PC-3 (cell line): ENCODE results near the gene OVOL2. TPM values are rescaled to one million over a fixed set of nuclear protein-coding genes. Genes with fewer than 3 reads are reported as not detected.
A peak's percentile ranks its signal among the peaks of the same experiment; 100 is the strongest.

Source experiments
- ATAC-seq: fragments of 200-7000 bp; cut with Tn5 transposase; 2 replicates; pipeline ENCODE4 v1.9.1; 2020; ENCODE audit warnings: mild to moderate bottlenecking, moderate library complexity
- BruUV-seq: library from RNA; stranded (reverse); fragments of 400-500 nt; replicated peaks from 2 replicates; lab custom pipeline; 2021; lab: Mats Ljungman, UMichigan
- CTCF ChIA-PET: fragments of 300-600 bp; sonication (Branson Sonifier 250); formaldehyde crosslinking; loops from one replicate; lab custom pipeline; 2022; ENCODE audit warnings: antibody characterized with exemption; lab: Charles Lee
- POLR2A ChIA-PET: fragments of 300-600 bp; sonication (Branson Sonifier 250); formaldehyde crosslinking; loops from one replicate; lab custom pipeline; 2022; ENCODE audit warnings: antibody characterized with exemption; ENCODE audit not compliant: unreplicated experiment; lab: Charles Lee
- DNase-seq: peaks from one replicate; pipeline ENCODE4 v3.0.0-alpha.2; 2015
- H2AFZ ChIP-seq: fragments of 300-600 bp; sonication (generic); 2 replicates; pipeline ENCODE4 v1.6.0; 2016; ENCODE audit warnings: antibody characterized with exemption, low read length
- H3F3A ChIP-seq: fragments of 300-600 bp; sonication (generic); one replicate; pipeline ENCODE4 v1.6.0; 2017; ENCODE audit warnings: antibody characterized with exemption, low read length, control low read depth, mild to moderate bottlenecking; ENCODE audit not compliant: unreplicated experiment
- H3K27ac ChIP-seq: fragments of 300-600 bp; sonication (generic); 2 replicates; pipeline ENCODE4 v1.5.1; 2016; ENCODE audit warnings: mild to moderate bottlenecking, low read length
- H3K27me3 ChIP-seq: fragments of 300-600 bp; sonication (generic); 2 replicates; pipeline ENCODE4 v1.6.1; 2016; ENCODE audit warnings: low read length, mixed read lengths
- H3K36me3 ChIP-seq: fragments of 300-600 bp; sonication (generic); 2 replicates; pipeline ENCODE4 v1.6.1; 2016; ENCODE audit warnings: low read depth, mixed run types, low read length, mixed read lengths
- H3K4me1 ChIP-seq: fragments of 300-600 bp; sonication (generic); 2 replicates; pipeline ENCODE4 v1.5.1; 2016; ENCODE audit warnings: low read length; ENCODE audit not compliant: insufficient read depth
- H3K4me2 ChIP-seq: fragments of 300-600 bp; sonication (generic); 2 replicates; pipeline ENCODE4 v1.6.0; 2016; ENCODE audit warnings: low read length
- H3K4me3 ChIP-seq: fragments of 300-600 bp; sonication (generic); 2 replicates; pipeline ENCODE4 v1.5.1; 2016; ENCODE audit warnings: mild to moderate bottlenecking, low read length, mixed read lengths
- H3K79me2 ChIP-seq: fragments of 300-600 bp; sonication (generic); 2 replicates; pipeline ENCODE4 v1.6.1; 2017; ENCODE audit warnings: low read length, mixed read lengths
- H3K9ac ChIP-seq: fragments of 300-600 bp; sonication (generic); 2 replicates; pipeline ENCODE4 v1.6.0; 2016; ENCODE audit warnings: mild to moderate bottlenecking, low read length
- H3K9me2 ChIP-seq: fragments of 300-600 bp; sonication (generic); replicated peaks from 2 replicates; pipeline ENCODE4 v1.6.1; 2016; ENCODE audit warnings: mixed run types, low read length, mixed read lengths
- H3K9me3 ChIP-seq: fragments of 300-600 bp; sonication (generic); 2 replicates; pipeline ENCODE4 v1.6.1; 2016; ENCODE audit warnings: low read length, mixed read lengths
- H4K20me1 ChIP-seq: fragments of 300-600 bp; sonication (generic); 2 replicates; pipeline ENCODE4 v1.6.1; 2016; ENCODE audit warnings: low read length, mixed read lengths
- CTCF ChIP-seq: fragments of 300-600 bp; sonication (generic); conservative IDR thresholded peaks from 2 replicates; pipeline ENCODE4 v1.5.1; 2017; ENCODE audit warnings: antibody characterized with exemption, low read depth, mild to moderate bottlenecking, low read length
- EZH2 ChIP-seq: fragments of 300-600 bp; sonication (generic); IDR thresholded peaks from one replicate; pipeline ENCODE4 v1.6.1; 2017; ENCODE audit warnings: antibody characterized with exemption, mild to moderate bottlenecking, low read length; ENCODE audit not compliant: unreplicated experiment
- EZH2phosphoT487 ChIP-seq: fragments of 300-600 bp; sonication (generic); IDR thresholded peaks from 2 replicates; pipeline ENCODE4 v1.6.1; 2018; ENCODE audit warnings: mild to moderate bottlenecking, antibody characterized with exemption, low read length, borderline replicate concordance
- intact Hi-C: fragments of 100-400 bp; cut with micrococcal nuclease; formaldehyde crosslinking; loops from 2 replicates; pipeline ENCODE4 v1.9.0; 2023
- total RNA-seq: library from RNA; depleted of rRNA; stranded (reverse); fragments of >200 nt; gene quantifications from 2 replicates; pipeline ENCODE4 v1.2.3, GENCODE V29; 2014

The OVOL2 gene
- total RNA-seq, 1 experiment from 2014 or later = 23.1 TPM

- Histone ChIP-seq H3K27ac (no peak overlapping the region), H3K9me3 (no peaks in the 10 kb centered on the region), H2AFZ (no peak overlapping the region), H4K20me1 (no peaks in the 10 kb centered on the region), H3K4me1 (peaks cover 13% of the 10 kb centered on the region), H3F3A (no peaks in the 10 kb centered on the region), H3K27me3 (no peaks in the 10 kb centered on the region), H3K36me3 (no peaks in the 10 kb centered on the region), H3K9me2 (no peaks in the 10 kb centered on the region), H3K4me3 (no peak overlapping the region), H3K9ac (no peak overlapping the region), H3K79me2 (no peaks in the 10 kb centered on the region), H3K4me2 (no peak overlapping the region)
- no TSS peak for BruUV-seq
- intact Hi-C loops = no loop called here
- ChIA-PET CTCF (no interaction called here), POLR2A (no interaction called here)
- TF ChIP-seq EZH2phosphoT487 (no peak), EZH2 (no peak), CTCF (no peak)
- ATAC-seq (no peak), DNase-seq (no peak)
These were observed 6.0 kb upstream of the OVOL2 start for GRCh38 chr20:18063676-18064075.

- DNase-seq (no peak), ATAC-seq (no peak)
- peak overlapping the region; percentile 89 for H3K4me2 ChIP-seq
- 0 out of 2 replicates have a peak, but pooled peaks cover 4% of the 10 kb centered on the region for H3K27me3 ChIP-seq
- no peaks in the 10 kb centered on the region for H4K20me1 ChIP-seq
- no peaks in the 10 kb centered on the region for H3K9me2 ChIP-seq
- H3K36me3 ChIP-seq = no peaks in the 10 kb centered on the region
- ChIA-PET CTCF (no interaction called here), POLR2A (no interaction called here)
- H3K9ac ChIP-seq = no peak overlapping the region
- H3K79me2 ChIP-seq = peaks cover 16% of the 10 kb centered on the region
- no peak overlapping the region for H3K27ac ChIP-seq
- peak overlapping the region; percentile 90 for H3K4me3 ChIP-seq
- no peaks in the 10 kb centered on the region for H3K9me3 ChIP-seq
- intact Hi-C loops = loop anchor here (2.0 to 5.0 kb wide), 2 partner anchors 77 to 193 kb away; partner anchors contain the start of genes KAT14 and PET117
- peak overlapping the region; percentile 97 for H2AFZ ChIP-seq
- no peaks in the 10 kb centered on the region for H3F3A ChIP-seq
- peaks cover 29% of the 10 kb centered on the region for H3K4me1 ChIP-seq
- TF ChIP-seq EZH2phosphoT487 = no peak
- TF ChIP-seq EZH2 = no peak
- TF ChIP-seq CTCF = no peak
- no TSS peak for BruUV-seq
These were observed 1.9 kb upstream of the OVOL2 start for GRCh38 chr20:18059603-18060002.
